GM21786 (cell line): Measurements from ENCODE around the gene CACNA2D2.

ENCODE experiments used
- ATAC-seq: cut with Tn5 transposase; IDR thresholded peaks from one replicate; pipeline ENCODE4 v1.9.1; 2021; ENCODE audit not compliant: unreplicated experiment

The CACNA2D2 gene

DNA sequence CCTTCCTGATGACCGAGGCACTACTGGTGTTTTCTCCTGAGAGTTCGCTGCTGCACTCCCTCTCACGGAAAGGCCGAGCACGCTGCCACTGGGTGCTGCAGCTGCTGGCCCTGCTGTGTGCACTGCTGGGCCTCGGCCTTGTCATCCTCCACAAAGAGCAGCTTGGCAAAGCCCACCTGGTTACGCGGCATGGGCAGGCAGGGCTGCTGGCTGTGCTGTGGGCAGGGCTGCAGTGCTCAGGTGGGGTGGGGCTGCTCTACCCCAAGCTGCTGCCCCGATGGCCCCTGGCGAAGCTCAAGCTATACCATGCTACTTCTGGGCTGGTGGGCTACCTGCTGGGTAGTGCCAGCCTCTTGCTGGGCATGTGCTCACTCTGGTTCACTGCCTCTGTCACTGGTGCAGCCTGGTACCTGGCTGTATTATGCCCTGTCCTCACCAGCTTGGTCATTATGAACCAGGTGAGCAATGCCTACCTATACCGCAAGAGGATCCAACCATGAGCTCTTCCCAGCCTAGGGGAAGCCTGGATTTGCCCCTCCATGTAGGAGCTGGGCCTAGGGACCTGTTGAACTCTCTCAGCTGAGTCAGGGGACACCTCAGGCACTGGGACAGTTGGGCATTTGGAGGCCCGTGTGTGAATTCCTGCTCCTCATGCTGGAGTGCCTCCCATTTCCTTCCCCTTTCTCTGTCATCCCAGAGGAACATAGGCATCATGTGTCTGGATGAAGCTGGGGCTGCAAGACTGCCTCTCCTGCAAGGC, 150.0 kb downstream of the CACNA2D2 start:
- ATAC-seq: no peak

DNA sequence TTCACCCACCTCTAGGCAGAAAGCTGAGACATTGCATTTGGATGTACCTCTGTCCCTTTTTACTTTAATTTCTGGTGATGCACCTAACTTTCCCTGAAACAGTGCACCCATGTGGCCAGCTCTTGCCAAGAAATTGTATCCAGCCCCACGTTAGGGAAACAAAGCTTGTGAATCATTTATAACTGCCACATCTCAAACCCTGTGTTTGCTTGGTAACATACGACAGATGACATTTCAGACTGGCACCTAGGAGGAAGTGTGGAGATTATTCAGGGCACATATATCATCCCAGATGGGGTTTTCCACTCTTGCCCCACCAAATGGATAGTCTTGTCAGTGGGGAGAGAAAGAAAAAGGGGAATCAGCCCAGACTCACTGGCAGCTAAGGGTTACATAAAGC, 150.7 kb downstream of the CACNA2D2 start:
- ATAC-seq: no peak

DNA sequence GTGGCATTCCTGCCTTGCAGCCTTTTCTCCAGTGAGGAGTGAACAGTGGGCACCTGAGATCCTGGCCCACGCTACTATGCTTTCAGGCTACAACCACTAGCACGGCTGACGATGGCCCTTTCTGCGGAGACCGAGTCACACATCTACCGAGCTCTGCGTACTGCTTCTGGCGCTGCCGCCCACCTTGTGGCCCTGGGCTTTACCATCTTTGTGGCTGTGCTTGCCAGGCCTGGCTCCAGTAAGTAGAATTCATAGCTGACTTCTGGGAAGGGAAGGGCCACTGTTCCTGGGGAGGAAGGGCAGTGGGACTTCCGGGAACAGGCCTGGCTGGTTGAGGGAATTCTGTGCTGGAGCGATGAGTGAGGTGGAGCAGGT, 152.1 kb downstream of the CACNA2D2 start:
- ATAC-seq: no peak

GRCh38 chr3:50350527-50351322, 152.7 kb downstream of the CACNA2D2 start, which contains the start of the genes CYB561D2 and NPRL2:
TSS of gene CYB561D2 (plus strand) at chr3:50350862. CDS start at chr3:50351434, 572 bp downstream.
TSS of gene NPRL2 (minus strand) at chr3:50350775. CDS start at chr3:50350652, 123 bp downstream.
- ATAC-seq: peak; percentile 85

DNA sequence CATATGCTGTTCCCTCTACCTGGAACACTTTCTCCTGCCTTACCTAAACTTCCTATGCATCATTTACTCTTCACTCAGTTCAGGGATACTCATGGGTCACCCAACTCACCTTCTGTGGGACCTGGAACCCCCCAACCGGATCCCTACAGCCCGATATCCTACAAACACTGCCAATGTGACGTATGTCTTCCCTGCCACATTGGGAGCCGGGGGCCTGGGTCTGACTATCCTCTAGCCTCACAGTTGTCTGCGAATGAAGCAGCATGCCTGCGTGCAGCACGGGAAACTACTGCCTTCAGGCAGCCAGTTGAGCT, 153.3 kb downstream of the CACNA2D2 start:
- no peak for ATAC-seq

DNA sequence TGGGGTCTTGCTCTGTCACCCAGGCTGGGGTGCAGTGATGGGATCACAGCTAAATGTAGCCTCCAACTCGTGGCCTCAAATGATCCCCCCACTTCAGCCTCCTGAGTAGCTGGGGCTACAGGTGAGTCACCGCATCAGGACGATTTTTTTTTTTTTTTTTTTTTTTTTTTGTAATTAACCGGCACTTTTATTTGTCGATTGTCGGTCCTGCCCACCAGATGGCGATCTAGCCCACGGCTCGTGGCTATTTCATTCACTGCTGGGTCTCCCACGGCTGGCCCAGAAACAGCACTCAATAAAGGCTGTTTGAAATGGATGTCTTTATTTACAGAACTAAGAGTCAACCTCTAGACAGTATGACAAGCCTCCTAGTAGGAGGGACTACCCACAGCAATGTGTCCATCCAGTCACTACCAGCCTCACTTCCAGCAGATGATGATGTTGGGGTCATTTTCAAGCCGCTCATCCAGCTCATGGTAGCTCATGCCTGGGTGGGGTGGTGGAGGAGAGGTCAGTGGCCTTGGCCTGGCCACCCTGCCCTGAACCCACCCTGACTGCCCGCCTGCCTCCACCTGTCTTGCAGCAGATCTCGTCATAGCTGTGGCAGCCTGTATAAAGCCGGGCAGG, 156.1 kb downstream of the CACNA2D2 start:
- ATAC-seq: no peak

GRCh38 chr3:50345586-50346234, 157.7 kb downstream of the CACNA2D2 start, which contains the start of gene ZMYND10:
TSS of gene ZMYND10 (minus strand) at chr3:50345732. CDS start at chr3:50345579, 153 bp downstream.
- no peak for ATAC-seq

DNA sequence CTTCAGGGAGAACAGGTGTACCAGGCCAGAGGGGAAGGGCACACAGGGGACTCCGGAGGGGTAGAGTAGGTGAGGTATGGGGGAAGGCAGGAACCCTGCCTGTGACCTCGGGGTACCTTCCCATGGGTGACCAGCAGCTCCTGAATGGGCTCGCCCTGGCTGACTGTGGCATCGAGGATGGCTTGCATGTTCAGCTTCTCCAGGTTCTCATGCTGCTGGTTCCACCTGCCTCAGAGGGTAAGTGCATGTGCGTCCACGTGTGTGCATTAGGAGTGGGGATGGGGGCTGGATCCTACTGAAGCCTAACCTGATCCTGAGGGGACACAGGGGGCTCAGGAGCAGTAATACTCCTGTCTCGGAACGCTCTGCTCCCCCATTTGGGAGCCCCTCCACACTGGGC, 158.4 kb downstream of the CACNA2D2 start:
- ATAC-seq: no peak

DNA sequence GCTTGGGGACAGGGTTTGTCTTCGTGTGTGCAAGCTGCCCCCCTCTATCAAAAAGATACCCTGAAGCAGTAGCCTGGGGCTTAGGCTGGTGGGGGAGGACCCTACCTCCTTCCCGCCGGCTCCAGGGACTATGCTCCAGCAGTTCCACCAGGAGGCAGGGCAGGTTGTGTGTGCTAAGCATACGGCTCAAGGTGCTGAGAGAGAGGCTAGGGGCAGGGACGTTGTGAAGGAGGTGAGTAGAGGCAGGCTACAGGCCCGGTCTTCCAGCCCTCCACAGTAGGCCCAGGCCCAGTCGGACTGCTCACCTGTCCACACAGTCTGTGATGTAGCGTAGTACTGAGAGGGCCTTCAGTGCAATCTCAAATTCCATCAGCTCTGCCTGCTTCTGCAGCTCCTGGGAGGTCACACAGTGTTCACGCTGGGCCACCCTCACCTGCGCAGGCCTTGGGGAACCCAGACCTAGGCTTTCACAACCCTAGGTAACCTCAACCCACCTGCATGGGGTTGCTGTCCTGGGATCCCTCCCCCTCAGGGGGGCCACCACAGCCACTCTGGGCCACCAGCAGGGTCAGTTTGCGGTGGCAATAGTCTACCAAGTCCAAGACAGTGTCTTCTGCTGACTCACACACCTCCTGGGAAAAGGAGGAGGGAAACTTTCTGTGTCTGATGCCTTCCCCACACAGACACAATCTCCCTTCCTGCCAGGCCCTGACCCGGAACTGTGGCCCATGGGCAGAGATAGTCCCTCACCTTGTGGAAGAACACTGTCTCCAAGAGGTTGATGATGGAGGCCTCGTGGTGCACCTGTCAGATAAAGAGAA, 160.4 kb downstream of the CACNA2D2 start:
- no peak for ATAC-seq

DNA sequence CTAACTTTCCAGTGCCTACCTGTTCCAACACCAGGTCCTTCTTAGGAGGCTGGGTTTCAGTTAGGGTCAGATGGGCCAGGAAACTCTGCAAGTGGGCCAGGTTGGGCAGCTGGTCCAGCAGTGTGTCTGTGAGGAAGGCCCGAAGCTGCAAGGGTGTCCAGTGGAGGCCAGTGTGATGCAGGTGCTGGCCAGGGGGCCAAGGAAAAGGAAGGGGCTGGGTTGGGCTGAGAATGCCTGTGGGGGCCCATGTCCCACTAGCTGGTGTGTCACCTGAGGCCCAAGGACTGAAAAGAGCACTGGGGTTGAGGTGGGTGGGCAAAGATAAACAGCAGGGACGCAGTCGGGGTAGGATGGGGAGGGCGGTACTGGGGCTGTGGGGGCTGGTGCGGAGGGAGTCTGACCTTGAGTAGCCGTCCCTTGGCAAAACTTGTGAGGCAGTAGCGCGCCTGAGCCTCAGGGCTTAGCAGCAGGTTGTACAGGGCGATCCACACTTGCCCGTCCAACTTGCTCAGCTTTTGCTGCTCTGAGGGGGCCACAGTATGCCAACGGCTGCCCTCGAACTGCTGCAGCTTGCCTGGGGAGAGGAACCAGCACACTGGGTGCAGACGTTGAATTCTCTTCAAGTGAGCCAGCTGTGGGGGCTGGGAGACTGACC, 161.3 kb downstream of the CACNA2D2 start:
- ATAC-seq: no peak

DNA sequence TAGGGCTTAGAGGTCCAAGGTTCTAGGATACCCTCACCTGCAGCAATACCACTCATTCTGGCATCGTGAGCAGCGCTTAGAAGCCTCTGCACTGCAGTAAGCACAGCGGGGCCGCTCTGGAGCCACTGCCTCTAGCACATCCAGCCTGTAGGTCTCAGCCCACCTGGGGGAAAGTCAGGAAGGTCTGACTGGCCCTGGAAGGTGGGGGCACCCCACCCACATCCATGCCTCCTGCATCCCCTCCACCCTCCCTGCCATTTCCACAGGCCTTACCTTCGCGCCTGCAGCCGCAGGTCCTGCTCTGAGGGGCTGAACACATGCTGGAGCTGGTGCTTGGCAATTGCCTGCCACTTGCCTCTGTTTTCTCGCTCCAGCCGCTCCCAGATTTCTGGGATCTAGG, 161.9 kb downstream of the CACNA2D2 start:
- no peak for ATAC-seq

GRCh38 chr3:50340448-50341329, 162.7 kb downstream of the CACNA2D2 start, which contains the start of gene RASSF1:
TSS of gene RASSF1 (minus strand) at chr3:50340836. CDS start at chr3:50340805, 31 bp downstream.
- ATAC-seq: no peak

DNA sequence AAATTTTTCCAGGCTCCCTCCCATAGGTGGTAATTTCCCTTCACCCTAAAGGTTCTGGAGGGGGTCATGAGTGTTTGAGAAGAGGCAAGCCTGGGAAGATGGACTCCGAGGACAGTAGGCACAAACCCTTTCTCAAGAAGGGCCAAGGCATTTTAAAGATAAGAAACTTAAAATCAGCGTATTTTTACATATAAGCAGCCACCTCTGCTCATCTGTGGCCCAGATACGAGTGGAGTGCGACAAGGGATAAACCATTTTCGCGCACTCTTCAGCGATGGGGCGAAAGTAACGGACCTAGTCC, 163.3 kb downstream of the CACNA2D2 start:
- no peak for ATAC-seq

DNA sequence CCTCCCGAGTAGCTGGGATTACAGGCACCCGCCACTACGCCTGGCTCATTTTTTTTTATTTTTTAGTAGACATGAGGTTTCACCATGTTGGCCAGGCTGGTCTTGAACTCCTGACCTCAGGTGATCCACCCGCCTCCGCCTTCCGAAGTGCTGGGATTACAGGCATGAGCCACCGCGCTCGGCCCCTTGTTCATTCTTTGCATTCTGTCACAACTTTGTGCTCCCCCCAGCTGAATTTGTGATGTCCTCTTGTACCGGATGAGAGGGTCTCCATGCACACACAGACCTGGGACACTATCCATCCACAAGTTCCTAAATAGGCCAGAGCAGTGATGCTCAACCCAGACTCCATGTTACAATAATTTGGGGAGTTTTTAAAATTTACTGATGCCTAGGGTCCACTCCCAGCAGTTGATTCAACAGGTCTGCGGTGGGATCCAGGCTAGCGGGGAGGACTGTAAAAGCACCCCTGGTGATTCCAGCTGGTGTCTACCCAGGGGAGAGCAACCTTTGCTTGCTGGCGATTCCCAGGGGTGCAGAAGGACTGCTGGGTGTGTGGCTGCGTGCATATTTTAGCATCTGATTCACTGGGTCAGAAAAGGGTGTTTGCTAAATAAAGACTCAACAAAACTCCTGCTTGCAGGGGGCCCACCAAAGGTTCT, 163.8 kb downstream of the CACNA2D2 start:
- ATAC-seq: no peak

DNA sequence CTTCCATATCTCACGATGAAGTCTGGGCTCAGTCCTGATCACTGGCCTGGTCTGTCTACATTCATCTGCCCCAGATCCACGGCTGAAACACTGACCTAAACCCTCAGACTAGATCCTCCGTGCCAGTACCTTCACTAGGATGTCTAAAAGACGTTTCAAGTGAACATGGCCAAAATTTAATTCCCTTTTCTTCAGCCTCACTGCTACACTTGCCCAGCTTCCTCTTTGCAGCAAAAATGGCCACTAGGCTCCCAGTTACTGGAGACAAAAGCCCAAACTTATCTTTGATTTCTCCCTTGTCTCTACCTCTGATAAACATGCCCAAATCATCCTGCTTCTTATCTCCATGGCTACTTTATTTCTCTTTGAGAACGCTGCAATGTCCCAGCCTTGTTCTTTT, 164.5 kb downstream of the CACNA2D2 start:
- no peak for ATAC-seq

DNA sequence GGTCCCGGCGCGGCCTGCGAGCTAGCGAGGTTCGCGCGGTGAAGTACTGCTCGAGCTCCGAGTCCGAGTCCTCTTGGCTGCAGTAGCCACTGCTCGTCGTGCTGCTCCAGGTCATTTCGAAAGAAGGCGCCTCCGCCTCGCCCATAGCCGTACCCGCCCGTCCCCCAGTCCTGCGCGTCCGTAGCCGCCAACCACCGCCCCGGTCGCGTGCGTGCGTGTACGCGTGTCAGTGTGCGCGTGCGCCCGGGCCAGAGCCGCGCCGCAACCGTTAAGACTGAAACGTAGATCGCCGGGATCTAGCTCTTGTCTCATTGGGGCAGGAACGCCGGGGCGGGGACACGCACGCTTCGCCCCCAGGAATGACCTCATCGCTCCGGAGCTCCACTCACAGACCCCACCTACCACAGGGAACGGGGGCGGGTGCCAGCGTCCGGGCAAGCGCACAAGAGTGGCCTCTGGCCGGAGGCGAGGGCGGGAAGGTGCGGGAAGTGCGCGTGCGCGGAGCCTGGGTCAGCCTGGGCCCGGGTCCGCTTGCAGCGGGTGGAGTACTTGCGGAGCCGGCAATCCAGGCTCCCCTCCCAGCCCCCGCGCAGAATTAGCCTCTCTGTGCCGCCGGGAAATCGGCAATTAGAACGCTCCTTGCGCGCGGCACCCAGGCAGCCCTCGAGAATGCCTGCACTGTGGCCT, 166.1 kb downstream of the CACNA2D2 start:
- peak; percentile 74 for ATAC-seq

DNA sequence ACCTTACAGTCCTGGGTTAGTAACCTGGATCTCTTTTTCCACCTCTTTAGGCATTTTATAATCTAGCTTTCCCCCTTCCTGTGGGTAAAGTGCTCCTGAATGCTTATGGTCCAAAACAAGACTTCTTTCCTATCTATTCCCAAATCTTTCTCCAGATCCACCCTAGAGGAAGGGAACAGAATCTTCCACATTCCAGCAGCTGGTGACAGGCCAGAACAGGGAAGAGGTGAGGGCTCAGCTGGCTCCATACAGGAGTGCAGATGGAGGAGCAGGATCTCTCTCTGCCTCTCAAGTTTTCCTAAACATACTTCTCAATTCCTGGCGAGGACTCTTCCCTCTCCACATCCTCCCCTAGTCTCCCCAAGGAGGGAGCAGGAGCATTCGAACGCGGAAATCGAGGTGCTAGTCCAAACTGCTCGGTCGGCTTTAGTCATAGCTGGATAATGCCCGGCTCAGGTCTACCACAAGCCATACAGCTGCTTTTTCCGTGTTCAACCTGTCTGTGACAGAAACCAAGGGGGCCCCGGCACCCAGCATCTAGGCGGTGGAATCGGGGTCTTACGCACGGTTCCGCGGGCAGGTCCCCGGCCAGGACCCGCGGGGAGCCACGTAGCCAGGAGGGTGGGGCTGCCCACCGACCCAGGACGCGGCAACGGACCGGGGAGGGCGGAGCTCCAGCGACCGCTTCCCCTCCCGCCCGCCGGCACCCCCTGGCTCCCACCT, 166.8 kb downstream of the CACNA2D2 start:
- ATAC-seq: peak; percentile 16
